K562 (cell line): Measurements from ENCODE around the gene ZNRF1. TPM values are rescaled to one million over a fixed set of nuclear protein-coding genes. Genes with fewer than 3 reads are reported as not detected.
A peak's percentile ranks its signal among the peaks of the same experiment; 100 is the strongest.

Source experiments
- FOSL1 ChIP-seq: fragments of 200-800 bp; sonication (Bioruptor generic); conservative IDR thresholded peaks from 2 replicates; pipeline ENCODE4 v1.6.1; 2016; ENCODE audit warnings: missing genetic modification characterization, missing compliant biosample characterization
- HDGF ChIP-seq: fragments of 450-650 bp; IDR thresholded peaks from 2 replicates; pipeline ENCODE4 v1.6.1; 2016
- NFXL1 ChIP-seq: fragments of 450-650 bp; formaldehyde crosslinking; IDR thresholded peaks from 2 replicates; pipeline ENCODE4 v1.4.0; 2021; ENCODE audit warnings: mild to moderate bottlenecking
- NUFIP1 ChIP-seq: fragments of 450-650 bp; IDR thresholded peaks from 2 replicates; pipeline ENCODE4 v1.6.1; 2018; ENCODE audit not compliant: partially characterized antibody
- REST ChIP-seq, 2 experiments: fragments of 450-650 bp; formaldehyde crosslinking in 1 of 2; IDR thresholded peaks; 2 replicates each; pipeline versions ENCODE4 v1.4.0 to v1.6.1; 2014 to 2020; ENCODE audit warnings: mild to moderate bottlenecking in 2 of 2, borderline replicate concordance in 1 of 2, low read depth in 1 of 2
- TAF15 ChIP-seq: fragments of 200-400 bp; formaldehyde crosslinking; IDR thresholded peaks from 2 replicates; pipeline ENCODE4 v1.6.1; 2017; ENCODE audit warnings: mild to moderate bottlenecking, low read depth, low read length, moderate library complexity
- THRB ChIP-seq: fragments of 450-650 bp; formaldehyde crosslinking; conservative IDR thresholded peaks from 2 replicates; pipeline ENCODE4 v1.4.0; 2022; ENCODE audit warnings: mild to moderate bottlenecking, missing genetic modification characterization
- ZNF318 ChIP-seq, 2 experiments: fragments of 450-650 bp; IDR thresholded peaks; 2 replicates each; pipeline ENCODE4 v1.6.1; 2016; ENCODE audit warnings: mild to moderate bottlenecking in 2 of 2, borderline replicate concordance in 1 of 2, low read depth in 1 of 2, moderate library complexity in 1 of 2
- polyA plus RNA-seq, 8 experiments: library from polyadenylated mRNA; depleted of rRNA in 4 of 8; stranded (reverse) in 5 of 8; unstranded in 3 of 8; fragments of >200 nt; fragmentation: Nextera tagmentation in 2 of 8; fragmentation: Illumina TruSeq in 1 of 8; extraction: Ambion mirVana in 2 of 8; extraction: Trizol in 1 of 8; gene quantifications; 2 replicates each; pipeline versions ENCODE4 v1.2.1 to v1.2.3, GENCODE V29; 2011 to 2014; ENCODE audit warnings: inconsistent platforms in 1 of 8, missing spikeins in 1 of 8
- total RNA-seq, 7 experiments: library from RNA; depleted of rRNA in 6 of 7; stranded (reverse); fragments of >200 nt in 6 of 7; fragmentation: Illumina TruSeq in 2 of 7; extraction: Trizol in 2 of 7; gene quantifications; 2 replicates each; pipeline versions ENCODE4 v1.2.1 to v1.2.3, GENCODE V29; 2011 to 2021; ENCODE audit warnings: low replicate concordance in 1 of 7

ZNRF1 gene
- total and polyA plus RNA-seq, 9 of the 15 experiments (the other 6 are each of a cell fraction or from before 2014, with no cell fraction given) = 9.5 to 37.7 (median 20.0) TPM

GRCh38 chr16:75148311-75149195 lies 149.7 kb downstream of the ZNRF1 start, which contains the start of gene ZFP1 (continued):
- peak; percentile 65 for TF ChIP-seq FOSL1 (tag)
- TF ChIP-seq ZNF318 (IDR thresholded peaks at IDR 0.05; ENCODE audit: borderline replicate concordance in 1 of 2, low read depth in 1 of 2) = no peak
- no peak for TF ChIP-seq NFXL1 (CRISPR knock-in tag)
- no peak for TF ChIP-seq HDGF
- no peak for TF ChIP-seq REST (IDR thresholded peaks at IDR 0.05; ENCODE audit: borderline replicate concordance)
- TF ChIP-seq REST (CRISPR knock-in tag; IDR thresholded peaks at IDR 0.05; ENCODE audit: low read depth) = peak; percentile 72; the same call in 1 of the 2 replicates
- TF ChIP-seq THRB = no peak
- no peak for TF ChIP-seq NUFIP1
- no peak for TF ChIP-seq TAF15
